NB4 (cell line): Measurements from ENCODE around the gene CAMK2A.

ENCODE experiments used
- DNase-seq: peaks from one replicate; pipeline ENCODE4 v3.0.0; 2010; ENCODE audit warnings: low read depth
- H3K4me3 ChIP-seq: one replicate; pipeline ENCODE4 v1.5.1; 2011; ENCODE audit warnings: mild to moderate bottlenecking, low read depth, low read length, moderate library complexity
- MYC ChIP-seq: IDR thresholded peaks from 2 replicates; pipeline ENCODE4 v1.6.1; 2011; ENCODE audit warnings: low read depth, low read length
- POLR2A ChIP-seq: IDR thresholded peaks from 2 replicates; pipeline ENCODE4 v1.6.1; 2011; ENCODE audit warnings: mild to moderate bottlenecking; ENCODE audit not compliant: insufficient read length; ENCODE audit errors: extremely low read depth
- TF ChIP-seq, protein P1 (sequence below): IDR thresholded peaks from one replicate; pipeline ENCODE4 v1.5.1; 2012; ENCODE audit warnings: low read depth, low read length
- TF ChIP-seq, protein P2 (sequence below): IDR thresholded peaks from 2 replicates; pipeline ENCODE4 v1.6.1; 2011; ENCODE audit warnings: low read depth, low read length

The CAMK2A gene

DNA sequence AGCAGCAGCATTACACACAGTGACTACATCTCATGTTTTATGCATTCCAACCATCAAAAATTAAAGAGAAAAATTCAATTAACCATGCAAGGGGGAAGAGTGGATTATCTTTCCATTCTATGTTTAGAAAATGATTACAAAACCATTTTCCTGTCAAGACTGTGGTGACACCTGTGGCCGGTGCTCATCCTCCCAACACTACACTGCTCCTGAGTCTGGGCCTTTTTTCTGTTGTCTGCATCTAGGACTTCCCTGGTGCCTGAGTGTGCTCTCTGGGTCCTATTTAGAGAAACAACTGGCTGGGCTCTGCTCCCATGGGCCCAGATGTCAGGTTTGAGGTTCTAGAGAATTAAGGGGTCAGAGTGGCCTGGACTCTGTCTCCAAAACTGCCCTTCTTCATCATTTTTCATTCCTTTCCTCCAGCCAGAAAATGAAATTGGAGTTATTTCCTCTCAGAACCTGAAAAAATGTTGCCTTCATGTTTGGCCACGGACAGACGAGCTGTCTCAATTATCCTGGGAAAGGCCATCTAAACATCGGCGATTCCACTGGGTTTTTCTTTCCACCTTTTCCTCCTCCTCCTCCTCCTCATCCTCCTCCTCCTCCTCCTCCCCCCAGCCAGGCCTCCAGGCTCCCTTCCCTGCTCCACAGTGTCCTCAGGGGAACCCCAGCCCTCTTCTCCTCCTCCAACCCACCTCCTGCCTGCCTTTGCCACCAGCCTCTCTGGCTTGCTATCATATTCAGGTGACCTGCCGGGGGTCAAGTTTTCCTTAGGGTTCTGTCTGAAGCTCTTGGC lies 24.5 kb upstream of the CAMK2A start:
- no peak for DNase-seq
- TF ChIP-seq MYC, result no peak
- TF ChIP-seq, protein P1, sequence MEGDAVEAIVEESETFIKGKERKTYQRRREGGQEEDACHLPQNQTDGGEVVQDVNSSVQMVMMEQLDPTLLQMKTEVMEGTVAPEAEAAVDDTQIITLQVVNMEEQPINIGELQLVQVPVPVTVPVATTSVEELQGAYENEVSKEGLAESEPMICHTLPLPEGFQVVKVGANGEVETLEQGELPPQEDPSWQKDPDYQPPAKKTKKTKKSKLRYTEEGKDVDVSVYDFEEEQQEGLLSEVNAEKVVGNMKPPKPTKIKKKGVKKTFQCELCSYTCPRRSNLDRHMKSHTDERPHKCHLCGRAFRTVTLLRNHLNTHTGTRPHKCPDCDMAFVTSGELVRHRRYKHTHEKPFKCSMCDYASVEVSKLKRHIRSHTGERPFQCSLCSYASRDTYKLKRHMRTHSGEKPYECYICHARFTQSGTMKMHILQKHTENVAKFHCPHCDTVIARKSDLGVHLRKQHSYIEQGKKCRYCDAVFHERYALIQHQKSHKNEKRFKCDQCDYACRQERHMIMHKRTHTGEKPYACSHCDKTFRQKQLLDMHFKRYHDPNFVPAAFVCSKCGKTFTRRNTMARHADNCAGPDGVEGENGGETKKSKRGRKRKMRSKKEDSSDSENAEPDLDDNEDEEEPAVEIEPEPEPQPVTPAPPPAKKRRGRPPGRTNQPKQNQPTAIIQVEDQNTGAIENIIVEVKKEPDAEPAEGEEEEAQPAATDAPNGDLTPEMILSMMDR, result no peak
- TF ChIP-seq POLR2A, result no peak
- TF ChIP-seq, protein P2, sequence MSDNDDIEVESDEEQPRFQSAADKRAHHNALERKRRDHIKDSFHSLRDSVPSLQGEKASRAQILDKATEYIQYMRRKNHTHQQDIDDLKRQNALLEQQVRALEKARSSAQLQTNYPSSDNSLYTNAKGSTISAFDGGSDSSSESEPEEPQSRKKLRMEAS, result no peak
- no peak overlapping the region for H3K4me3 ChIP-seq

DNA sequence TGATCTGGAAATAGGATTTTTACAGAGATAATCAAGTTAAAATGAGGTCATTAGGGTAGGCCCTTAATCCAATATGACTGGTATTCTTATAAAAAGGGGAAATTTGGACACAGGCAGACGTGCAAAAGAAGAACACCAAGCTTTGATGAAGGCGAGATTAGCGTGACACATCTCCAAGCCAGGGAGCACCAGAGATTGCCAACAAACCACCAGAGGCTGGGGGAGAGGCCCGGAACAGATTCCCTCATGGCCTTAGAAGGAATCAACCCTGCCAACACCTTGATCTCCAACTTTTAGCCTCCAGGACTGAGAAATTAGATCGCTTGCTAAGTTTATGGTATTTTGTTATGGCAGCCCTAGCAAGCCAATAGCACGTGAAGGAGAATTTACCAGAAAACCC lies 23.9 kb upstream of the CAMK2A start:
- TF ChIP-seq MYC (no peak), POLR2A (no peak)
- TF ChIP-seq, protein P2, result no peak
- TF ChIP-seq, protein P1, result no peak
- no peak overlapping the region for H3K4me3 ChIP-seq
- no peak for DNase-seq

DNA sequence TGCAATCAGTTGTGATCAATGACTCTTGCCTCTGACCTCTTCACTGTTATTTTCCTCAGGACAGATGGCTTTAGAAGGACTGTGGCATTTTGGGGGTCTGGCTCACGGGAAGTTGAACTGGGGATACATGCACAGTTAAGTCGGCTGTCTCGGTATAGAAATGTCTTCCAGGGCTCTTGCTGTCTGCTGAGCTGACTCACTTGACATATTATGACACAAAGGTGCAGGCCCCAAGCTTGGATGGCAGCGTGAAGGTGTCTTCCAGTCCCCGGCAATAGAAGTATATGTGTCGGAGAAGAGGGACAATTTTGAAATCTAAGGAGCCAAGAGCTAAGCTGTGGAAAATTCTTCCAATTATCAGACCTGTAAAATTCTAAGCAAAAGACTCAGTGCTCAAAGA lies 22.9 kb upstream of the CAMK2A start:
- no peak overlapping the region for H3K4me3 ChIP-seq
- TF ChIP-seq MYC (no peak), POLR2A (no peak)
- TF ChIP-seq, protein P2, result no peak
- TF ChIP-seq, protein P1, result no peak
- no peak for DNase-seq

DNA sequence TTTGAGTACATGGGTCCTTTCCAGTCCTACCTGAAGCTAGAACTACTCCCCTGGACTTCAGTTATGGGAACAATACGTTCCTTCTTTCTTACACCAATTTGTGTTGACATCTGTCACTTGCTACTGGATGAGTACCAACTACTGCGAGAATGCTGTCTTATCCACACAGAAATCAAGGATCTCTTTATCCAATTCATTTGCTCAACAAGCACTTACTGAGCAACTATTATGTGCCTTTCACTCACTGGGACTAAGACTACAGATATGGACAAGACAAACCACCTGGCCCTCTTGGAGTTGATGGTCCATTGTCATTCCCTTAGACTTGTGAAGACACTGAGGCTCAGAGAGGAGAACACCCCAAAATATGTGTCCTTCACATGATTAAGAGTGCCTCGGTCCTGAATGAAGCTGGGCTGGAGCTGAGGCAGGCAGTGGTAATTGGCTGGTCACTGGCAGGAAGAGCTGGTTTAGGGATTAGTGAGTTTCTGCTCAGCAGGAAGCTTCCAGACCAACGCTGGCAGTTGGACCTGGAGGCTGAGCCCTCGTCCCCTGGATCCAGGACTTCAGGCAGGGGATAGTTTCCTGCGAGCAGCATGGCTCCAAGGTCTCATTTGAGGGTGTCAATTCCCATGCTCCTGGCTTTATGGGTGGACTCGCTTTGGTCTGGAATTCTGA lies 21.6 kb upstream of the CAMK2A start:
- H3K4me3 ChIP-seq, result no peak overlapping the region
- TF ChIP-seq, protein P2, result no peak
- TF ChIP-seq MYC (no peak), POLR2A (no peak)
- DNase-seq, result no peak

DNA sequence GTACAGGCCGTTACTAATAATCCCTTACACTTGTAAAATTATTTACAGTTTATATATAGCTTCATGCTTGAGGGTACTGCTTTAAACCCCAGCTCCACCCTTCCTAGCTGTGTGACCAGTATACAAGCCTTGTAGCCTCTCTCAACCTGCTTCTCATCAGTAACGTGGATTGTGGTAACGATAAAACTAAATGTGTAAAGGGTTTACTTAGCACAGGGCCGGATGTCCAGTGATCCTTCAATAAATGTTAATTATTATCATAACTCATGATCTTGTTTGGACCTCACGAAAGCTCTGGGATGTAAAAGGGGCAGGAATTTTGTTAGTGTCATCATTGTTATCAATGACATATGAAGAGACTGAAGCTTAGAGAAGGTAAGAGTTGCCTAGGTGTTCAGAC lies 20.7 kb upstream of the CAMK2A start:
- no peak for DNase-seq
- no peak overlapping the region for H3K4me3 ChIP-seq

More for the DNA sequence above, 20.7 kb upstream of the CAMK2A start:
- TF ChIP-seq MYC (no peak), POLR2A (no peak)
- TF ChIP-seq, protein P2, result no peak
- TF ChIP-seq, protein P1, result no peak
